ENCODE data around the gene FBLL1.

DNA sequence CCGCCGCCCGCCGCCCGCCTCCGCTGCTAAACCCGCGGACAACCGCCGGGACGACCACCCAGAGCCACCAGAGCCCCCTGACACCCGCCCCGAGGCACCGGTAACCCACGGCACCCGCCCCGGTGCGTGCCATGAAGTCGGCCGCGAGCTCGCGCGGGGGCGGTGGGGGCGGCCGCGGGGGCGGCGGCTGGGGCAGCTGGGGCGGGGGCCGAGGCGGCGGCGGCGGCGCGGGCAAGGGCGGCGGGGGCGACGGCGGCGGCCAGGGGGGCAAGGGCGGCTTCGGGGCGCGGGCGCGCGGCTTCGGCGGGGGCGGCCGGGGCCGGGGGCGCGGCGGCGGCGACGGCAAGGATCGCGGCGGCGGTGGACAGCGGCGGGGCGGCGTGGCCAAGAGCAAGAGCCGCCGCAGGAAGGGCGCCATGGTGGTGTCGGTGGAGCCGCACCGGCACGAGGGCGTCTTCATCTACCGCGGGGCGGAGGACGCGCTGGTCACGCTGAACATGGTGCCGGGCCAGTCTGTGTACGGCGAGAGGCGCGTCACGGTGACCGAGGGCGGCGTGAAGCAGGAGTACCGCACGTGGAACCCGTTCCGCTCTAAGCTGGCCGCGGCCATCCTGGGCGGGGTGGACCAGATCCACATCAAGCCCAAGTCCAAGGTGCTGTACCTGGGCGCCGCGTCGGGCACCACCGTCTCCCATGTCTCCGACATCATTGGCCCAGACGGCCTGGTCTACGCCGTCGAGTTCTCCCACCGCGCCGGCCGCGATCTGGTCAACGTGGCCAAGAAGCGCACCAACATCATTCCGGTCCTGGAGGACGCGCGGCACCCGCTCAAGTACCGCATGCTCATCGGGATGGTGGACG lies 499 bp downstream of the FBLL1 start:
- TF ChIP-seq POLR2A (IDR thresholded peaks at IDR 0.05) (no peak), EP300 (IDR thresholded peaks at IDR 0.05) (no peak), POLR2AphosphoS5 (IDR thresholded peaks at IDR 0.05) (no peak)
- TF ChIP-seq, protein P1, sequence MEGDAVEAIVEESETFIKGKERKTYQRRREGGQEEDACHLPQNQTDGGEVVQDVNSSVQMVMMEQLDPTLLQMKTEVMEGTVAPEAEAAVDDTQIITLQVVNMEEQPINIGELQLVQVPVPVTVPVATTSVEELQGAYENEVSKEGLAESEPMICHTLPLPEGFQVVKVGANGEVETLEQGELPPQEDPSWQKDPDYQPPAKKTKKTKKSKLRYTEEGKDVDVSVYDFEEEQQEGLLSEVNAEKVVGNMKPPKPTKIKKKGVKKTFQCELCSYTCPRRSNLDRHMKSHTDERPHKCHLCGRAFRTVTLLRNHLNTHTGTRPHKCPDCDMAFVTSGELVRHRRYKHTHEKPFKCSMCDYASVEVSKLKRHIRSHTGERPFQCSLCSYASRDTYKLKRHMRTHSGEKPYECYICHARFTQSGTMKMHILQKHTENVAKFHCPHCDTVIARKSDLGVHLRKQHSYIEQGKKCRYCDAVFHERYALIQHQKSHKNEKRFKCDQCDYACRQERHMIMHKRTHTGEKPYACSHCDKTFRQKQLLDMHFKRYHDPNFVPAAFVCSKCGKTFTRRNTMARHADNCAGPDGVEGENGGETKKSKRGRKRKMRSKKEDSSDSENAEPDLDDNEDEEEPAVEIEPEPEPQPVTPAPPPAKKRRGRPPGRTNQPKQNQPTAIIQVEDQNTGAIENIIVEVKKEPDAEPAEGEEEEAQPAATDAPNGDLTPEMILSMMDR (IDR thresholded peaks at IDR 0.05): no peak

Data from sigmoid colon (tissue), 4 donors.